CD4-positive, alpha-beta T cell treated with Interleukin-15 for 1 hour (primary cell): ENCODE measurements around the gene SLC6A17.

Experiments used
- DNase-seq: peaks from one replicate; pipeline ENCODE4 v3.0.0-alpha.2; 2020

SLC6A17 gene

GRCh38 chr1:110176299-110176956 is 26.1 kb downstream of the SLC6A17 start:
- no peak for DNase-seq

- DNase-seq = no peak
Observed at GRCh38 chr1:110177775-110178174, 27.5 kb downstream of the SLC6A17 start.

DNA sequence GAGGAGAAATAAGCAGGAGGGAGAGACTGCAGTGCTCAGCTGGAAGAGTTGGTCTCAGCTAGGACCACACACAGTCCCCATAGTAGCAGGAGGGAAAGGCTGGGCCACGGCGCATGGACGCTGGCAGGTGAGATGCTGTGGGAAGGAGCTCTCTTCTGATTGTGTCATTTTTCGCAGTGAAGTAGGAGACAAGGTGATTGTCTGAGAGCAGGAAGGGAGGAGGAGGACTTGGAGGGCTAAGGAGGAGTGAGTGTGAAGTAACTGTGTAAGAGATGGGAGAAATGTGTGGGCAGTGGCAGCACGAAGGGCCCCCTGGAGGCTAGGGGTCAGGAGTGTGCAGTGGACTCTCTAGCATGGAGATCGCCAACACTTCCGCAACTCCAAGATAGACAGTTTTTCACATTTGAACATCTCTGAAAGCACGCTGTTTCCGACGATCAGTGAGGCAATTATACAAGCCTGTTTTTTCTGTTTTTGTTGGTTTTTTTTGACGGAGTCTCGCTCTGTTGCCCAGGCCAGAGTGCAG is 33.4 kb downstream of the SLC6A17 start:
- DNase-seq = no peak

GRCh38 chr1:110184446-110184845 is 34.2 kb downstream of the SLC6A17 start:
- no peak for DNase-seq

- DNase-seq = no peak
Observed at GRCh38 chr1:110185181-110185580, 34.9 kb downstream of the SLC6A17 start.

DNA sequence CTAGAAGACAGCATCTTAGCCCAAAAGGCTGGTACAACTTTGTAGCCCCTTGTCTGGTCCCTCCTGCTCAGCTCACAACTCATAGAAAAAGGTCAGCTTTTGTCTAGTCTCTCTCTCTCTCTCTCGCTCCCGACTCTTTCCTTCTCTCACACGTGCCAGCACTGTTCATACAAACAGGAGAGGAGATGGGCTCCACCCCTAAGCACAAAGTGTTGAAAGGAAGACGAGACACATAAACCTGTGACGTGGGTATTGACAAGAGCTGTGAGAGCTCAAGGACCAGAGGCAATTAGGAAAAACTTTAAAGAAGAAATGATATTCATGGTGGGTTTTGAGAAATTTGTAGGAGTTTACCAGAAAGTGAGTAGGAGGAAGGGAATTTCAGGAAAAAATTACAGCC is 36.3 kb downstream of the SLC6A17 start:
- no peak for DNase-seq

DNA sequence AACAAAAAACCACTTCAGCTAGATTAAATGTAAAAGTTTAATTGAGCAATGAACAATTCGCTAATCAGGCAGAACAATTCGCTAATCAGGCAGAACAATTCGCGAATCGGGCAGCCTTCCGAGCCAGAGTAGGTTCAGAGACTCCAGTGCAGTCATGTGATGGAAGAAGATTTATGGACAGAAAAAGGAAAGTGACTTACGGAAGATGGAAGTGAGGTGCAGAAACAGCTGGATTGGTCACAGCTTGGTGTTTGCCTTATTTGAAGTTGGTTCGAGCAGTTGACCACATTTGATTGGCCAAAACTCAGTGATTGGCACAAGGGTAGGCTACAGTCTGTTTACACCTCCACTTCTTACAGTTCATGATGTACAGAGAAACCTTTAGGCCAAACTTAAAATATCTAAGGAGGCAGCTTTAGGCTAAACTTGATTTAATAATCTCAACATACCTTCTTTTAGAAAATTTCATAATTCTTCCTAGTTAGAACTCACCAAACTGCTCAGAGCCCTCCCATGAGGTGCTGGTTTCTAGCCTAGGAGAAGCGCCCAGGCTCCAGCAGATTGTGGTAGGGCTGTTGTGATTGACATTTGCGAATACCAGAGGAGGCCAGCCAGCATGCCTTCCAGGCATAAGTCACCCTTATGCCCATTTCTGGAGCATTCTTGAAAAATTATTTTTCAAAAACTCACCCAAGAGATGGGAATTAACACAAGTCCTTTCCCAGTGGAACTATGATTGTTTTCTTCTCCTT is 37.0 kb downstream of the SLC6A17 start:
- DNase-seq = no peak

DNA sequence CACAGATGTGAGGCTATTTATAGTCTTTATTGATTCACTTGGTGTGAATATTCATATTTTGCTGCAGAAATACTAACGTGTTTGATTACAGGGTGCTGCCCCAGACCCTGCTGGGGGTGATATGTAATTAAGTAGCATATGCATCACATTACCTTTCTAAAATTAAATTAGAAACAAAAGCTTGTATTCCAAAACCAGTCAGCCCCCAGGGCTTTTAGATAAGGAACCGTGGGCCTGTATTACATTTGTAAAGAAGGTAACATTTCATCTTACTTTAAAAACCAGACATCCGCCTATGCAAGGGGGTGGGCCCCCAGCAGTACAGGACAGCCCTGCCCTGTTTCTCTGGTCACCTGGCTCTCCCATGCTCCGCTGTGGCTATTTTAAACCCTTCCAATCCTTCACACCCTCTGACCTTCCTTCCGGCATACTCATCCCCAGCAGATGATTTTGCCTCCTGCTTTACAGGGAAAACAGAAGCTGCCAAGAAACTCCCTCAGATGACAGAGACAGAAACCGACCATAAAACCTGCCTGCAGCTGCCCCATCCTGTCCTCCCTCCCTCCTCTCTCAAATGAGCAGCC is 37.8 kb downstream of the SLC6A17 start:
- DNase-seq = no peak

DNA sequence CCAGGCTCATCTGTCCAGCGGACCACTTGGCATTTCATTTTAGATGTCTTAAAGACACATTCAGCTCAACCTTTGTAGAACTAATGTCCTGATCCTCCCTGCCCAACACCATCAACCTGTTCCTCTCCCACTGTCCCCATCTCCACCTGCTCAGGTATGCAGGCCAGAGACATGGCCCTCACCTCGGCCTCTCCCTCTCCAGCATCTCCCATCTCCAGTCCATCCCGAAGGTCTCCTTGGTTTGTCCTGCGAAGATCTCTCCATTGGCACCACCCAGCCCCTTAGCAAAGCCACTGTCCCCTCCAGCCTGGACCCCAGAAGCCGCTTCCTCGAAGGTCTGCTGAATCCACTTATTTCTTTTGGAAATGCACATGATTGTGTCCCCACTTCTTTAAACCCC is 38.9 kb downstream of the SLC6A17 start:
- DNase-seq = no peak

GRCh38 chr1:110190282-110190929 is 40.1 kb downstream of the SLC6A17 start:
- DNase-seq = no peak

GRCh38 chr1:110192541-110192940 is 42.2 kb downstream of the SLC6A17 start:
- no peak for DNase-seq

GRCh38 chr1:110195196-110195595 is 44.9 kb downstream of the SLC6A17 start:
- no peak for DNase-seq

- DNase-seq = peak; percentile 51
Observed at GRCh38 chr1:110196917-110197765, 46.8 kb downstream of the SLC6A17 start.

DNA sequence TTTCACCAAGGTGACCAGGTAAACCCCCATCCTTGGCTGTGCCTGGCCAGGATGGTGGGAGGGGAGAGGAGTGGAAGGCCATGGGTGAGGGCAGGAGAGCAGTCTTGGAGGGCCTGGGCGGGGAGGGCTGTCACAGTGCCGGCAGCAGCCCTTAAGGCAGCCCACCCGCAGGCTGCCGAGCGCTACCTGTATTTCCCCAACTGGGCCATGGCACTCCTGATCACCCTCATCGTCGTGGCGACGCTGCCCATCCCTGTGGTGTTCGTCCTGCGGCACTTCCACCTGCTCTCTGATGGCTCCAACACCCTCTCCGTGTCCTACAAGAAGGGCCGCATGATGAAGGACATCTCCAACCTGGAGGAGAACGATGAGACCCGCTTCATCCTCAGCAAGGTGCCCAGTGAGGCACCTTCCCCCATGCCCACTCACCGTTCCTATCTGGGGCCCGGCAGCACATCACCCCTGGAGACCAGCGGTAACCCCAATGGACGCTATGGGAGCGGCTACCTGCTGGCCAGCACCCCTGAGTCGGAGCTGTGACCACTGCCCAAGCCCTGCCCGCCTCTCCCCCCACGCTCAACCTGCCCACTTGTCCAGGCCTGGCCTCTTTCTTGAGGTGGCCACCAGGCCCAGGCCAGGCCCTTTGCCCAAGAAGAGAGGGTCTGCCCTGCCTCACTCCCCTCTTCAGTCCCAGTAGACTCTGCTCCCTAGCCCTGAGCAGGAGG is 47.8 kb downstream of the SLC6A17 start:
- no peak for DNase-seq

DNA sequence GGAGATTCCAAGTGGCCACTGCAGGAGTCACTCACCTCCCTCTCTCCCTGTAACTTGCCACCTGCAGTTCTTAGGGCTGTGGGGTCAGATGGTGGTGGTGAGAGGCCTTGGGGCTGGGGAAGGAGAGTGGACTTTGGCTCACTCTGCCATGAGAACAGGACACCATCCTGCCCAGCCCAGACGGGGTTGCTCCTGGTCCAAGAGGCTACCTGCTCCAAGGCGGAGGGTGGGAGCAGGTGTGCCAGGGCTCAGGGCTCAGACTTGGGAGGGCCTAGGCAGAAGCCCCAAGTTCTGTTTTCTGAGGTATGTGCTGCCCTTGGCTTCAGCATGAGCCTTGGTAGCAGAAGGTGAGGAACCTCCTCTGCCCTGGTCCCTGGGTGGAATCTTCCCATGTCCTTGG is 48.5 kb downstream of the SLC6A17 start:
- DNase-seq = no peak

DNA sequence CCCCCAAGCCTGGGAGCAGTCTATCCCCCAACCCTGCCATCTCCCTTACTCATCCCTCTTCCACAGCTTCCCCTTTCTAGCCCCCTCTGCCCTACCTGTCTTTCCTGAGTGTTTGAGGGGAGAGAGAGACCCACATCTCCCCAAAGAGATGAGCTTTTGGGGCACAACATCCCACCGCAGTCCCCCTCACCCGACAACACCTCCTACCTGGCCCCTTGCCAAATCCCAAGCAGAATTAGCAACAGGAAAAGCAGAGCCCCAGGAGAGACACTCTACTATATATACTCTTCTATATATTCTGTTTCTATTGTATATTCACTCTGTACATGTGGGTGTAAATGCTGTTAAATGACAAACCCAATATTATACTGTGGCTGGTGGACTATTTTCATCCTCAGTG is 49.9 kb downstream of the SLC6A17 start:
- DNase-seq = no peak

DNA sequence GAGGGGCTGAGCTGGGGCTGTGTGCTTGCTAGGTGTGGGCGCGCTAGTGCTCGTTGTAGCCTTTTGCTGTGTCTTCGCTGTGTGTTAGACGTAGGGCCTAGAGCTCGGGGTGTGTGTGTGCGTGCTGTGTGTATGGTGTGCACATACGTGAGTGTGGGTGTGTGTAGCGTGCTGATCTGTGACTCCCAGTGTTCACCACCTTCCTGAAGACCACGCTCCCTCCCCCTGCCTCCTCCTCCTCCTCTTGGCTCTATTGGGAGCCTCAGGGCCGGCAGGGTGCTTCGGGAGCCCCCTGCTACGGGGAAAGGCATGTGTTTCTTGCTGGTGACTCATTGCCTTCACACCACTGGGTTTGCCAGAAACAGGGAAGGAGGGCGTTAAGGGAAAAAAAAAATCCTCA is 50.4 kb downstream of the SLC6A17 start:
- DNase-seq = no peak

- no peak for DNase-seq
Observed at GRCh38 chr1:110201157-110201825, 51.0 kb downstream of the SLC6A17 start.

DNA sequence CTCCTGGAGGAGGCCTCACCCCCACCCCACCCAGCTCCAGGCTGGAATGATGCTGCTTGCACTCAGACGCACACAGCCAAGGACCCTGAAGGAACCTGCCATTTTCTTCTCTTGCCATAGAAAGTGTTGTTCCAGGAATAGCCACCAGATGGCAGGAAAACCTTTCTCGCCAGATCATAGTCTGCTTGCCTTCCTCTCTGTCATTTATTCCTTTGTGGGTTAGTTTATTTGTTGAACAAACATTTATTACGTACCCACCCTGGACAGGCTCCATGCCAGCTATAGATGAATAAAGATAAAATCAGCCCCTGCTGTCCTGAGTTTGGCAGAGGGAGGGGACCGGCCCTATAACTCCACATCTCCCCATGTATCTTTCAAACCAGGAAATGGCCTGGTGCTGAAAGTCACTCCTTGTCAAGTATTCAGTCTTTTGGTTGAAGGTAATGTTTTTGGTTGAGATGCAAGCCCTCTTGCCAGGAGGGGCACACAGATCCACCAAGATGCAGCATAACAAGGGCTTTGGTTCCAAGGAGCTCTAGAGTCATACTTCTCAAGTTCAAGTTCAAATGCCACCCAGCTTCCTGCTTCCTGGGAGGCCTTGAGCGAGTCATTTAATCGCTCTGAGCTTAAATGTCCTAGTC is 52.8 kb downstream of the SLC6A17 start:
- DNase-seq = peak; percentile 62

- no peak for DNase-seq
Observed at GRCh38 chr1:110205156-110205555, 54.9 kb downstream of the SLC6A17 start.
